ENCODE measurements around the gene FRAT2.
"Not testable (repeated sequence)": the region's sequence is repeated elsewhere in the genome, so short reads cannot be mapped to it uniquely, and the experiment has no call there.

Gene FRAT2

GRCh38 chr10:97356318-97356914, 21.9 kb upstream of the FRAT2 start:
- FAIRE-seq, result no peak

DNA sequence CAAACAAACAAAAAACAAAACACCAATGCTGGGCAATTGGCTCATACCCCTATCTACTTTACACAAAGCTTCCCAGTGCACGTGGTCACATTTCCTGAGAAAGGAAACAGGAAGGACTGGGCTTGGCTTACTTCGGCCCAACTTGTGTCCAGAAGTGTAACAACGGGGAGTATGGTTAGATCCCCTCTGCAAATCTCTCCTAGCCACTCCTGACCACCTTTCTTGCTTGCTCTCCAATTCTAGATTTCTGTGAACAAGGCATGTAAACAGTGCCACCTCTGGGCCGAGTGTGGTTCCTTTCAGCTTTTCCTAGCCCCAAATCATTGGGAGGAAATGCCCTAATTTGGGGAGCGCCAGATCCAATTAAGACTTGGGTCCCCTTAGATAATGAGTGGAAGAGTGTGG, 21.0 kb upstream of the FRAT2 start:
- FAIRE-seq, result no peak

DNA sequence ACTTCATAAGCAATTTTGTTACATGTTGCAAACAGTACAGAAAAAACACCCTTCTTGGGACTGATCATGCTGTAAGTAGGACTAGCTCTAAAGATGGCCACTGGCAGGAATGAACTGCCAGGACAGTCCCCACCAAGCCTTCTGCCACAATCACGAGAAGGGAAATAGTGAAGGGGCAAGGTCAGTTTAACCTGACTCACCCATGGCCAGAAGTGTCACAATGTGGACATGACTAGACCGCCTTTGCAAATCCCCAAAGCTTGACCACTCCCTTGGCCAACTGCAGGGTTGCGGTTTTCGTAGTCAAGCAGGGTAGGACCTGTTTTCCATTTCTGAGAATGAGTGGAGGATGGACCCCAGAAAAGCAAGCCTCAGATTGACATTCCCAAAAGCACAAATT, 19.4 kb upstream of the FRAT2 start:
- no peak for FAIRE-seq

GRCh38 chr10:97349752-97350513, 15.4 kb upstream of the FRAT2 start:
- no peak for FAIRE-seq

GRCh38 chr10:97347317-97347716, 12.8 kb upstream of the FRAT2 start:
- no peak for FAIRE-seq

GRCh38 chr10:97343664-97344063, 9.1 kb upstream of the FRAT2 start:
- not testable (repeated sequence) for FAIRE-seq

DNA sequence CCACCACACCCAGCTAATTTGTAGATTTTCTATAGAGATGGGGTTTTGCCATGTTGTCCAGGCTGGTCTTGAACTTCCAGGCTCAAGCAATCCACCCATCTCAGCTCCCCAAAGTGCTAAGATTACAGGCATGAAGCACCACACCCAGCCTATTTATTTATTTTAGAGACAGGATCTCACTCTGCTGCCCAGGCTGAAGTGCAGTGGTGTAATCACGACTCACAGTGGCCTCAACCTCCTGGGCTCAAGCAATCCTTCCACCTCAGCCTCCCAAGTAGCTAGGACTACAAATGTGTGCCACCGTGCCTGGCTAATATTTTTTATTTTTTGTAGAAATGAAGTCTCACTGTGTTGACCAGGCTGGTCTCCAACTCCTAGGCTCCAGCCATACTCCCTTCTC, 6.9 kb upstream of the FRAT2 start:
- FAIRE-seq, result no peak

- no peak for FAIRE-seq
Measured at GRCh38 chr10:97338041-97338440, 3.5 kb upstream of the FRAT2 start.

DNA sequence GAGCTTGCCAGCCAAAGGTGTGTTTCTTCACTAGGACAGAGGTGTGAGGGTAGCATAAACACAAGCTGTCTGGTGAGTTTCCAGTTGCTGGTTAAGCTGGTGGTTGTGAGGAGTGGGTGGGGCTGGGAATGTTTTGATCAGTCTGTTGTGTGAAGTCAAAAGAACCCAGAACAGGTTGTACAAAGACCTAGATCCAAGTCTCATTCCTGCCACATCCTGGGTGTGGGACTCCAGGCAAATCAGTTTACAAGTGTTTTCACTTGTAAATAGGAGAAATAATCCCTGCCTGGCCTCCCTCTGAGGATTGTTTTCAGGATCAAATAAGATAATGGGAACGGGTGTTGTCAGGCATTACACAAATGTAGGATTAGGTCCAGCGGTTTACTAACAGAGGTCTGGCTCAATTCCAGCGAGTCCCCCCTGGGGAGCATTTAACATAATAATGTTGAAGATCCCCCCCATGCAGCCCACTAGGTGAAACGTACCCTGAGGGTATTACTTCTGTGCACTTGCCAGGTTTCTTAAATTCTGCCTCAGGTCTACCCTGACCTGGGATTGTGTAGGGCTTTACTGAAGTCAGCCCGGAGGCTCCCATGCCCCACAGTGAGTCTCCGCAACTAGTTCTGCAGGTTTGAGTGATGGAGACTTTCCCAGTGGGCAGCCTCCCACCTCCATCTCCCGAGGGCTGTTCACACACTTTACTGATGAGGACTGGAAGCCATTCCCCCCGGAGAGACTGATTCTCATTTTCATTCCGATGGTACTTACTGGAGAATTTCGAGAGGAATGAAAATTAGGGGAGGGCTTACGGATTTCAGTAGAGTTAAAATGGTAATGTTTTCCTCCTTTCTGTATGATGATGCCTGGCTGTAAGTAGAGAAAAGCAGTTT, 2.7 kb upstream of the FRAT2 start:
- peak; percentile 72 for FAIRE-seq

DNA sequence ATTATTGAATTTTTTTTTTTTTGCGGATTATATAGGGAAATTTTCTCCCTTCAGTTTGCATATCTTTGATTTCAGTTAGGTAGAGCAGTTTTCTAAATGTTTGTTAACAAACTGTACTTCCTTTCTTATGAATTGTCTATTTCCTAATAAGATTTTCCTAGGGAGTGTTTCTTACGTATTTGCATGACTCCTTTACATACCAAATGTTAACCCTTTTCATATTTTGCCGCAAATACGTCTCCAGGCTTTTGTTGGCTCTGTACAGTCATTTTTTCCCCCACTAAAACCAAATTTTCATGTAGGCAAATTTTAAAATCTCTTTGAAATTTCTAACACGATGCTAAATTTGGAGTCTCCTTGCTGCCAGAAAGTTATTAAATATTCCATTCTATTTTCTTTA, 1.9 kb upstream of the FRAT2 start:
- peak; percentile 6 for FAIRE-seq

DNA sequence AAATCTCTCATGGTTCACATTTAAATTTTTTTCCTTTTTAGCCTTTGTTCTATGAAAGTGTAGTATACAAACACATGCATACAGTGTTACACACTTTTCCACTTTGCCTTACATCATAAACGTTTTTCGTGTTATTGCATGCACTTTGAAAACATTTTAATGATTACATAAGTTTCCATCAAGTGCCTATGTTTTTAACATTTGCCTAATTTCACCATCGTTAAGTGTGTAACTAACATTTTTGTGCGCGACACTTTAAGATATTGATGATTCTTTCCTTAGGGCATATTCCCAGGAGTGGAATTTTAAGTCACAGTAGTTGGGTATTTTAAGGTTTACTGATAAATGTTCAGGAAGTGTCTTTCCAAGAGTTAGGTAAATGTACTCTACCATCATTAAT, 1.5 kb upstream of the FRAT2 start:
- peak; percentile 17 for FAIRE-seq

DNA sequence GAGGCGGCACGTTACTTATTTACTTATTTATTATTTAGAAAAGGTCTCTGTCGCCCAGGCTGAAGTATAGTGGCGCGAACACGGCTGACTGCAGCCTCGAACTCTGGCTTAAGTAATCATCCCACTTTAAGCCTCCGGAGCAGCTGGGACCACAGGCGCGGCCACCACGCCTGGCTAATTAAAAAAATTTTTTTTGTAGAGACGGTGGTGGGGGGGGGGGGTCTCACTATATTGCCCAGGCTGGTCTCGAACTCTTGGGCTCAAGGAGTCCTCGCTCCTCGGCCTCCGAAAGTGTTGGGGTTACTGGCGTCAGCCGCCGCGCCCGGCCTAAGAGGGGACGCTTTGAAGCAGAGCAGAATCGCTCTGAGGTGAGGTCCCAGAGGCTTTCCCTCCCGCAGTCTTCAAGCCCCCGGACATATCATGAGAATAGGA, 675 bp upstream of the FRAT2 start:
- FAIRE-seq, result no peak

- no peak for FAIRE-seq
Measured at GRCh38 chr10:97333601-97334369, 744 bp downstream of the FRAT2 start.

- no peak for FAIRE-seq
Measured at GRCh38 chr10:97333351-97333600, 1.3 kb downstream of the FRAT2 start.

GRCh38 chr10:97332591-97333350, 1.8 kb downstream of the FRAT2 start:
- FAIRE-seq, result peak; percentile 42

DNA sequence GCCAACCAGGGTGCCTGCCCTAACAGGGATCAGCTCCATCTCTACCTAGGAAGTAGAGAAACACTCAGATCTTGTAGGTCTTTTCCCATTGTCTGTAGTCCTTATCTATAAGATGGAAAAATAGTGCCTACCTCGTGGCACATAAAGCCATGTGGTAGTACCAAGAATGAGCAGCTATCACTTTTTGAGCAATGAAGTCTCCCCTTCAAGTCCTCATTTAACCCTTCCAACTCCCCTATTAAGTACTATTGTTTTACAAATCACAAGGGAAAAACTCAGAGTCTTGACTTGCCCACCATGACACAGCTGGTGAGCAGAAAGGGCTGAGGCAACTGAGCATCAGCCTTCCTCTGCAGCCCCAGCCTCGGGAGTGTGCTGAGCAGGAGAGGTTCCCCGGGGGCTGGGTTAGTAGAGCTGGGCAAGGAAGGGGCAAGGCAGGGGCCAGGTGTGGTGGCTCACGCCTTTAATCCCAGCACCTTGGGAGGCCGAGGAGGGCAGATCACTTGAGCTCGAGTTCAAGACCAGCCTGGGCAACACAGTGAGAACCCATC, 3.3 kb downstream of the FRAT2 start:
- no peak for FAIRE-seq

- no peak for FAIRE-seq
Measured at GRCh38 chr10:97329766-97330165, 4.8 kb downstream of the FRAT2 start.

GRCh38 chr10:97328646-97329453, 5.7 kb downstream of the FRAT2 start:
- FAIRE-seq, result no peak

GRCh38 chr10:97327348-97328294, 6.9 kb downstream of the FRAT2 start:
- no peak for FAIRE-seq

DNA sequence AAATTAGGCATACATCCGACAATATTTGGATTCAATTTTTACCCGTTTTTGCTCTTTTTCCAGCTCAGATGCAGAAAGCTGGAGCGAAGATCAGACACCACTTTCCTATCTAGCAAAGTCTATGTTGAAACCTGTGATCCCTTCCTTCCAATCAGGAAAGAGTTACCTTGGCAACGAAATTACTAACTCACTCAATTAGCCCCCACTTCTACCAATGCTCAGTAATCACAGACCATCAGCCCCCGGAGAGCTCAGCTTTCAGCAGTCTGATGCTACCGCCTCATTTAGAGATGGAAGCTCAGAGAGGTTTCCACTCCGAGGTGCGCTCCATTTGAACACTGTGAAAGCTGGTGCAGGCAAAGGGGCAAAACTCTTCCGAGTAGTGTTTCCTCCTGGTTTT, 8.8 kb downstream of the FRAT2 start:
- no peak for FAIRE-seq

Data from G401.6 (cell line).